GM10266 (cell line): ENCODE results near the gene DSCAML1.
"Not testable (repeated sequence)": the region's sequence is repeated elsewhere in the genome, so short reads cannot be mapped to it uniquely, and the experiment has no call there.

Source experiments
- DNase-seq: peaks from one replicate; pipeline ENCODE4 v3.0.0; 2012; ENCODE audit errors: extremely low spot score
- TF ChIP-seq, protein P1 (sequence below): IDR thresholded peaks from 2 replicates; pipeline ENCODE4 v1.5.1; 2012; ENCODE audit warnings: mild to moderate bottlenecking, low read depth; ENCODE audit not compliant: control insufficient read depth, insufficient read depth; ENCODE audit errors: missing control alignments

Gene DSCAML1

DNA sequence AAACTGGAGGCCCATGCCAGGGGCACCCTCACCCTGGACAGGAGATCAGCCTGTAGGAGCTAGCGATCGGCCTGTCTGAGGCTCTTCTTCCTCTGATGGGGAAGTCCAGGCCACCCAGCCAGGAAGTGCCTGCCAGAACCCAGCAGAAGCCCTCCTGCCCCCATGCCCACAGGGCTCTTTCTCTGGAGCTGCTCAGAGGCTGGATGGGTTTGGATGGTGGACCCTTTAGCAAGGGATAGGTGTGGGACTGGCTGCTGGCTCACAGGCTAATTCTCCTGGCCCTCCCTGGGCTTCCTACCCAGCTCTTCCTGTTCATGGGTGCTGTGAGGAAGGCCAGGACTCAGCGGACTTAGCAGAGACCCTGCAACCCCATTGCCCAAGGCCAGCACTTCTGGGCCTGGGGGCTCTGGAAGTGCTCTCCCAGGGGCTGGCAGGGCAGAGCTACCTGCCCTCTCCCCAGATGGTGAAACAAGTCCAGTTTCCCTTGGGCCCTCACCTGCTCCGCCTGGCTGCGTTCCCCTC lies 19.9 kb upstream of the DSCAML1 start:
- TF ChIP-seq, protein P1, sequence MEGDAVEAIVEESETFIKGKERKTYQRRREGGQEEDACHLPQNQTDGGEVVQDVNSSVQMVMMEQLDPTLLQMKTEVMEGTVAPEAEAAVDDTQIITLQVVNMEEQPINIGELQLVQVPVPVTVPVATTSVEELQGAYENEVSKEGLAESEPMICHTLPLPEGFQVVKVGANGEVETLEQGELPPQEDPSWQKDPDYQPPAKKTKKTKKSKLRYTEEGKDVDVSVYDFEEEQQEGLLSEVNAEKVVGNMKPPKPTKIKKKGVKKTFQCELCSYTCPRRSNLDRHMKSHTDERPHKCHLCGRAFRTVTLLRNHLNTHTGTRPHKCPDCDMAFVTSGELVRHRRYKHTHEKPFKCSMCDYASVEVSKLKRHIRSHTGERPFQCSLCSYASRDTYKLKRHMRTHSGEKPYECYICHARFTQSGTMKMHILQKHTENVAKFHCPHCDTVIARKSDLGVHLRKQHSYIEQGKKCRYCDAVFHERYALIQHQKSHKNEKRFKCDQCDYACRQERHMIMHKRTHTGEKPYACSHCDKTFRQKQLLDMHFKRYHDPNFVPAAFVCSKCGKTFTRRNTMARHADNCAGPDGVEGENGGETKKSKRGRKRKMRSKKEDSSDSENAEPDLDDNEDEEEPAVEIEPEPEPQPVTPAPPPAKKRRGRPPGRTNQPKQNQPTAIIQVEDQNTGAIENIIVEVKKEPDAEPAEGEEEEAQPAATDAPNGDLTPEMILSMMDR = no peak

DNA sequence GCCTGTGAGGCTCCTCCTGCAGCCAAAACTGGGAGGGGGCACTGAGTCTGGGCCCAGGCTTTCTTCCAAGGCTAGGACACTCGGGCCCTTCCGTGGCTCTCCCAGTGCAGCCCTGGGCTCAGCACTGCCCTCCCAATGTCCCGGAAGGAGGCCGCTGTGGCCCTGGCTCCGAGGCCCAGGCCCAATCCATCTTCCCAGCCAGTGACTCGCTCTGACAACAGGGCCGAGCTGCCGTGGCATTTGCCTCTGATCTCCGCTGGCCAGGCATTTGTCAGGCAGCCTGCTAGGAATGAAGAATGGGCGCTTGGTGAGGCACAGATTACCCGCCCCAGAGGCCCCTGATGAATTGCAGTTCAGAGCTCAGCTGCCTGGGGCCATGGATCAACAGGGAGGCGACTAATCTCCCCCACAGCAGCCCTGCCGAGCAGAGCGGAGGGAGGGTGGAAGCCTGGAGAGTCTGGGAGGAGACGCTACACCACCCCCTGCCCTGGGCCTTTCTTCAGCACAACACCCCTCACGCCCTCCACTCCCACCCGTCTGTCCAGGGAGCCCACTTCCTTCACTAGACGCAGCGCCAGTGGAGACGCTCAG lies 19.2 kb upstream of the DSCAML1 start:
- no peak for DNase-seq
- TF ChIP-seq, protein P1 = no peak

More for the DNA sequence above, 19.9 kb upstream of the DSCAML1 start:
- DNase-seq = no peak

DNA sequence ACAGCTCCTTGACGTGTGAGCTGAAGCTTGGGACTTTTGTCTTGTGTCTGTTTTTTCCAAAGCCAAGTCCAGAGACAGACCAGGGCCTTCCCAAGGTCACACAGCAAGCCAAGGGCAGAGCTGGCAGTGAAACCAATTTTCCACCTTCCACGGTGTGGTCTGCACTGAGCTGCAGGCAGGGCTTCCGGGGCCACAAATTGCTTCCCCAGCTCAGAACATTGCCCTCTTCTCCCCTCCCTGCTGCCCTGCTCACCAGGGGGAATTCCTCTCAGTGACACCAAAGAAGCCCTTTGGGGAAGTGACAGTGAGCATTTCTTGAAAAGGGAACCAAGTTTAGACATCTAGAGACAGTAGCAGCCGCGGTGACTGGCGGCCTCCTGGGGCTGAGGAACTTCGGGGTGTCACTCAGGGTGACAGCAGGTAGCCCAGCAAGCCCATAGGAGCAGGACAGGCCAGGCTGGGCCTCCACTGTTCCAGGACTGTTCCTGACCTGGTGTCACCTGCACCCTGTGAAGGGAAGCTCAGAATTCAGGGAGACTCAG lies 18.3 kb upstream of the DSCAML1 start:
- TF ChIP-seq, protein P1 = no peak
- DNase-seq = peak; percentile 74

DNA sequence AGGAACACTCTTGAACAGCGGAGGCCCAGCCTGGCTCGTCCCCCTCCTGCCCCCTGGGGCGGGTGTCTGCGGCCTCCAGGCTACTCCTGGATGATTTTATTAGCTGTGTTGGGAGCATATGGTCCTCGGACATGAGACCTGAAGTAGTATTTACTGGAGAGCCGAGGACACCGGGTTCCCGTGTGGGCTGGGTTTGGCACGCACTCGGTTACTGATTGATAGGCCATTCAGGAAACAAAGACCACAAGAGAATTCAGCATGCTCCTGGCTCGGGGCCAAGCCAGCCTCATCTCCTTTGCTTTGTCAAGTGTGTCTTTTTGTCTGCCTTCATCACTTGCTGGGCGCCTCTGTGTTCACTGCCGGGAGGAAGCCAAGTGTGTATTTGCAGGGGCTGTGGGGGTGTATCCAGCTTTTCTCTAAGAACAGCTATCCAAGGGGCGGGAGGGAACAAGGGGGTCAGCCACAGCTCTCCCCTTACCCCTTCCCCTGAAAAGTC lies 17.8 kb upstream of the DSCAML1 start:
- peak; percentile 57 for DNase-seq

DNA sequence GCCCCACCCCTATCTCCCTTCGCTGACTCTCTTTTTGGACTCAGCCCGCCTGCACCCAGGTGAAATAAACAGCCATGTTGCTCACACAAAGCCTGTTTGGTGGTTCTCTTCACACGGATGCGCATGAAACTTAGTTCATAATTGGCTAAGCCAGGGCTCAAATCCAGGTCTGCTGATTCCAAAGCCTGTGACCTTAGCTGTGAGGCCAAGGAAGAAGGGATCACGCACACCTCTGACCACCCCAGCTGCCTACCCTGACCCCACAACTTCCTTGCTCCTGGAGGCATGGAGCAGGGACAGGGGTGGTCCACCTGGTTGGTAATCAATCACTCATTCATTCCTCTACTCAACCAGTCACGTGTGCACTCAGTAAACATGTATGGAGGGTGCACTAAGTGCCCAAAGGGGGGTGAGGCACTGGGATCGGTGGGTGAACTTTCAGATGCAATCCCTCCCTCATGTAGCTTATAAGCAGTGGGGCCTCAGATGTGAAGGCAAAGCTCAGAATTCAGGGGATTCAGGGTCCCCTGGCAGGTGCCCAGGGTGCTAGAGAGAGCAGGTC lies 17.3 kb upstream of the DSCAML1 start:
- TF ChIP-seq, protein P1 = no peak
- DNase-seq = no peak

More for the DNA sequence above, 17.8 kb upstream of the DSCAML1 start:
- TF ChIP-seq, protein P1 = no peak

DNA sequence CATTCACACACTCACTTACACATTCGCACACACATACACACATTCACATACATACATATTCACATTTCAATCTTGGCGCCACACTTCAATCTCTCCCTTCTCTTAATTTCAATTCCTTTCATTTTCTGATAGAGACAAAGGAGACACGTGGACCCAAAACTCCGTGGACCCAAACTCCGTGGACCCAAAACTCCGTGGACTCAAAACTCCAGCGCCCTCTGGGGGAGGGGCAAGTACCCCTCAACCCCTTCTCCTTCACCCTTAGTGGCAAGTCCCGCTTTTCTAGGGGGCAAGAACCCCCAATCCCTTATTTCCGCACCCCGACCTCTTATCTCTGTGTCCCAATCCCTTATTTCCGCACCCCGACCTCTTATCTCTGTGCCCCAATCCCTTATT lies 13.0 kb upstream of the DSCAML1 start:
- DNase-seq = not testable (repeated sequence)

DNA sequence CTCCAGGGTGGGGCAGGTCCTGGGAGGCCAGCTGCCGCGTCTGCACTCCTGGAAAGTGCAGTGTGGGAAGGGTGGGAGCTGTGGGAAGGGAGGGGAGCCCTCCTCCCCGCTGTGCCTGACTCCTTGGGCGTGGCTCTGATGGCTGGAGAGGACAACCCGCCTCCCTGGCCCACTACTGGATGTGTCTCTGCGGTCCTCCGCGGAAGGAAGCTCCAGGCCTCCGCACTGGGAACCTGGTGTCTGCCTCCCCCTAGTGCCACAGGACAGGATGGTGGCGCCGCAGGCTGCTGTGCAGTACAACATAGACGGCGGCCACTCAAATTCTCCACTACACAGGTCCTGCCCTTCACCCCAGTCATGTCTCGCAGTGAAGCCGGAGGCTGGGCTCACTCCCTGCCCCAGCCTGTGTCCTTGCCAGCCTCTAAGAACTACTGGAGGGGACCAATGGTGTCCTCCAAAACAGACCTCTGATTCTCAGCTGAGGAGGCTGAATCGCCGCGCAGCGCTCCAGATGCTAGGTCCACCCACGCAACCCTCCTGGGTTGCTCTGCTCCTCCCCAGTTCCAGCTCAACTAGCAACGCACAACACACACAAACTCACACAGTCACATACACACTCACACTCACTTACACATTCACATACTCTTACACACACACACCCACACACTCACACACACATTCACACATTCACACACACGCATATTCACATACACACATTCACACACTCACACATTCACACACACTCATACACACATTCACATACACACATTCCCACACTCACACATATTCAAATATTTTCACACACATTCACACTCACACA lies 12.4 kb upstream of the DSCAML1 start:
- TF ChIP-seq, protein P1 = peak; percentile 47

More for the DNA sequence above, 12.4 kb upstream of the DSCAML1 start:
- DNase-seq = no peak
